Measurements from ENCODE around the gene CACNB3. TPM values are rescaled to one million over a fixed set of nuclear protein-coding genes. Genes with fewer than 3 reads are reported as not detected.

Gene CACNB3
- total RNA-seq (14.2 and 23.2 TPM in 2 replicates), polyA plus RNA-seq (24.1 and 28.6 TPM in 2 replicates)

- peak within 1 kb of the TSS; percentile 99 for H2AFZ ChIP-seq
- peak within 1 kb of the TSS; percentile 97 for H3K4me3 ChIP-seq
- no peaks in the 10 kb centered on the region for H3K9me3 ChIP-seq (ENCODE audit: low read depth)
- H3K27me3 ChIP-seq, result no peaks in the 10 kb centered on the region
- no peak for TF ChIP-seq CTCF (IDR thresholded peaks at IDR 0.05; ENCODE audit: poor library complexity)
- TF ChIP-seq EZH2phosphoT487 (IDR thresholded peaks at IDR 0.05; ENCODE audit: low read depth, severe bottlenecking, unreplicated experiment), result no peak
- no peak for TF ChIP-seq EZH2 (IDR thresholded peaks at IDR 0.05; ENCODE audit: borderline replicate concordance)
- peaks cover 36% of the 10 kb centered on the region for H3K4me1 ChIP-seq (ENCODE audit: insufficient read depth)
- H3K36me3 ChIP-seq (replicated peaks; ENCODE audit: insufficient read depth, low read depth), result no peaks in the 10 kb centered on the region
- H3K4me2 ChIP-seq, result peak within 1 kb of the TSS; percentile 100
- no peaks in the 10 kb centered on the region for H3K9me2 ChIP-seq (replicated peaks; ENCODE audit: insufficient read depth)
- 1% methylated on average over 16 of the region's 79 CpGs for WGBS (ENCODE audit: low lambda C conversion rate, missing lambda C conversion rate)
- DNase-seq (ENCODE audit: low spot score), result peak; percentile 83
- H3K79me2 ChIP-seq, result peaks cover 17% of the 10 kb centered on the region
- H3K27ac ChIP-seq, result peak within 1 kb of the TSS; percentile 46
- no peaks in the 10 kb centered on the region for H4K20me1 ChIP-seq (ENCODE audit: insufficient read depth, poor library complexity, severe bottlenecking)
These were observed at the start of gene CACNB3 for GRCh38 chr12:48817873-48818830. CACNB3 (plus strand) TSS chr12:48818496; CDS start chr12:48818930, 434 bp downstream.

- H3K9me3 ChIP-seq (ENCODE audit: low read depth), result no peaks in the 10 kb centered on the region
- H3K36me3 ChIP-seq (replicated peaks; ENCODE audit: insufficient read depth, low read depth), result peaks cover 4% of the 10 kb centered on the region
- 96% methylated on average over 9 of the region's 9 CpGs for WGBS (ENCODE audit: low lambda C conversion rate, missing lambda C conversion rate)
These were observed 49.6 kb upstream of the CACNB3 start for GRCh38 chr12:48768736-48769135.

GRCh38 chr12:48770756-48771155 is 47.5 kb upstream of the CACNB3 start:
- no peaks in the 10 kb centered on the region for H3K9me3 ChIP-seq (ENCODE audit: low read depth)
- H3K27ac ChIP-seq, result no peak overlapping the region
- DNase-seq (ENCODE audit: low spot score), result no peak
- 97% methylated on average over 10 of the region's 10 CpGs for WGBS (ENCODE audit: low lambda C conversion rate, missing lambda C conversion rate)
- TF ChIP-seq EZH2 (IDR thresholded peaks at IDR 0.05; ENCODE audit: borderline replicate concordance) (no peak), CTCF (IDR thresholded peaks at IDR 0.05; ENCODE audit: poor library complexity) (no peak), EZH2phosphoT487 (IDR thresholded peaks at IDR 0.05; ENCODE audit: low read depth, severe bottlenecking, unreplicated experiment) (no peak)
- H3K9me2 ChIP-seq (replicated peaks; ENCODE audit: insufficient read depth), result no peaks in the 10 kb centered on the region
- H2AFZ ChIP-seq, result no peak overlapping the region
- no peaks in the 10 kb centered on the region for H3K27me3 ChIP-seq
- H3K36me3 ChIP-seq (replicated peaks; ENCODE audit: insufficient read depth, low read depth), result peaks cover 4% of the 10 kb centered on the region
- no peak overlapping the region for H3K4me3 ChIP-seq
- no peaks in the 10 kb centered on the region for H4K20me1 ChIP-seq (ENCODE audit: insufficient read depth, poor library complexity, severe bottlenecking)
- H3K79me2 ChIP-seq, result no peaks in the 10 kb centered on the region
- H3K4me1 ChIP-seq (ENCODE audit: insufficient read depth), result no peaks in the 10 kb centered on the region
- no peak overlapping the region for H3K4me2 ChIP-seq

More at GRCh38 chr12:48768736-48769135, 49.6 kb upstream of the CACNB3 start:
- Histone ChIP-seq H3K79me2 (no peaks in the 10 kb centered on the region), H3K27ac (no peak overlapping the region), H3K4me1 (ENCODE audit: insufficient read depth) (no peaks in the 10 kb centered on the region), H4K20me1 (ENCODE audit: insufficient read depth, poor library complexity, severe bottlenecking) (no peaks in the 10 kb centered on the region), H3K4me3 (no peak overlapping the region), H2AFZ (no peak overlapping the region), H3K4me2 (no peak overlapping the region), H3K9me2 (replicated peaks; ENCODE audit: insufficient read depth) (no peaks in the 10 kb centered on the region), H3K27me3 (no peaks in the 10 kb centered on the region)
- DNase-seq (ENCODE audit: low spot score), result no peak
- no peak for TF ChIP-seq EZH2 (IDR thresholded peaks at IDR 0.05; ENCODE audit: borderline replicate concordance)
- TF ChIP-seq EZH2phosphoT487 (IDR thresholded peaks at IDR 0.05; ENCODE audit: low read depth, severe bottlenecking, unreplicated experiment), result no peak
- no peak for TF ChIP-seq CTCF (IDR thresholded peaks at IDR 0.05; ENCODE audit: poor library complexity)
